Forelimb muscle (tissue), 1 donor: Measurements from ENCODE around the gene DDOST. TPM values are rescaled to one million over a fixed set of nuclear protein-coding genes. Genes with fewer than 3 reads are reported as not detected.
"Not testable (repeated sequence)": the region's sequence is repeated elsewhere in the genome, so short reads cannot be mapped to it uniquely, and the experiment has no call there.

ENCODE experiments used
- DNase-seq: peaks from one replicate; pipeline ENCODE4 v3.0.0-alpha.2; 2013; ENCODE audit warnings: low read depth
- polyA plus RNA-seq: library from polyadenylated mRNA; unstranded; fragments of 120-200 nt; gene quantifications from one replicate; pipeline ENCODE4 v1.2.1, GENCODE V29; 2013; ENCODE audit not compliant: insufficient read length

DDOST gene
- polyA plus RNA-seq, 1 donor, result 122 TPM

- DNase-seq, result no peak
Observed at GRCh38 chr1:20691872-20692271, 30.7 kb upstream of the DDOST start.

GRCh38 chr1:20689645-20690056 lies 28.5 kb upstream of the DDOST start:
- DNase-seq, result no peak

GRCh38 chr1:20686883-20687725 lies 25.9 kb upstream of the DDOST start:
- DNase-seq, result no peak

- no peak for DNase-seq
Observed at GRCh38 chr1:20685741-20686140, 24.6 kb upstream of the DDOST start.

- DNase-seq, result no peak
Observed at GRCh38 chr1:20685099-20685662, 24.0 kb upstream of the DDOST start.

- no peak for DNase-seq
Observed at GRCh38 chr1:20684651-20685050, 23.5 kb upstream of the DDOST start.

GRCh38 chr1:20684050-20684620 lies 23.0 kb upstream of the DDOST start:
- DNase-seq, result no peak

GRCh38 chr1:20683614-20684013 lies 22.4 kb upstream of the DDOST start:
- no peak for DNase-seq

- no peak for DNase-seq
Observed at GRCh38 chr1:20682571-20683236, 21.5 kb upstream of the DDOST start.

GRCh38 chr1:20681999-20682398 lies 20.8 kb upstream of the DDOST start:
- no peak for DNase-seq

GRCh38 chr1:20680269-20680668 lies 19.1 kb upstream of the DDOST start:
- DNase-seq, result no peak

- no peak for DNase-seq
Observed at GRCh38 chr1:20678599-20678998, 17.4 kb upstream of the DDOST start.

GRCh38 chr1:20673626-20674025 lies 12.5 kb upstream of the DDOST start:
- DNase-seq, result not testable (repeated sequence)

- DNase-seq, result no peak
Observed at GRCh38 chr1:20672265-20672632, 11.1 kb upstream of the DDOST start.

GRCh38 chr1:20670936-20671335 lies 9.8 kb upstream of the DDOST start:
- no peak for DNase-seq

- no peak for DNase-seq
Observed at GRCh38 chr1:20668581-20668980, 7.4 kb upstream of the DDOST start.

GRCh38 chr1:20666804-20667203 lies 5.6 kb upstream of the DDOST start:
- no peak for DNase-seq

- no peak for DNase-seq
Observed at GRCh38 chr1:20666146-20666545, 5.0 kb upstream of the DDOST start.

GRCh38 chr1:20665726-20666125 lies 4.6 kb upstream of the DDOST start:
- DNase-seq, result no peak

- DNase-seq, result no peak
Observed at GRCh38 chr1:20663969-20664715, 3.0 kb upstream of the DDOST start.

GRCh38 chr1:20663365-20663764 lies 2.2 kb upstream of the DDOST start:
- DNase-seq, result no peak

- no peak for DNase-seq
Observed at GRCh38 chr1:20662110-20662475, 924 bp upstream of the DDOST start.
